ENCODE results near the gene MBD3.
"Not testable (repeated sequence)": the region's sequence is repeated elsewhere in the genome, so short reads cannot be mapped to it uniquely, and the experiment has no call there.

MBD3 gene

DNA sequence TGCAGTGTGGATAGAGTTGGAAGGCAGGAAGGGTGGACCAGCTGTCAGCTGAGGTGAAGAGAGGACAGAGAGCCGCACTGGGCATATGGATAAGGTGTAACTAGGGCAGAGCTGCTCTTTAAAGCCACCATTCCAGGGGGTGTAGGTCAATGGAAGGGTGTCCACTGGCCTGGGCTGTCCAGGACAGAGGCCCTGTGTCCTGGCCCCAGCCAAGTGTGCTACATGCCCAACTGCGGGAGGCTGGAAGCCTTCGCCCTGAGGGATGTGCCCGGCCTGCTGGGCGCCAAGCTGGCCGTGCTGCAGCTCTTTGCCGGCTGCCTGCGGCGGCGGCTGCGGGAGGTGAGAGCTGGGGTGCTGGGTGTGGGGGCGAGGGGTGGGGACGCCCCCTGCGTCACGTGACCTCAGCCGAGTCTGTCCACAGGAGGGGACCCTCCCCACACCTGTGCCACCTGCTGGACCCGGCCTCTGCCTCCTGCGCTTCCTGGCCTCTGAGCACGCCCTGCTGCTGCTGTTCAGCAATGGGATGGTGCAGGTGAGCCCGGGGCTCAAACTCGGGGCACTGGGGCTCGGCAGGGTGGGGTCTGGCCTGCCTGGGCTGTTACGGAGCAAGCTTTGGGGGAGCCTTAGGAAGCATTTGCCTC is 59.0 kb downstream of the MBD3 start:
- no peak for DNase-seq

DNA sequence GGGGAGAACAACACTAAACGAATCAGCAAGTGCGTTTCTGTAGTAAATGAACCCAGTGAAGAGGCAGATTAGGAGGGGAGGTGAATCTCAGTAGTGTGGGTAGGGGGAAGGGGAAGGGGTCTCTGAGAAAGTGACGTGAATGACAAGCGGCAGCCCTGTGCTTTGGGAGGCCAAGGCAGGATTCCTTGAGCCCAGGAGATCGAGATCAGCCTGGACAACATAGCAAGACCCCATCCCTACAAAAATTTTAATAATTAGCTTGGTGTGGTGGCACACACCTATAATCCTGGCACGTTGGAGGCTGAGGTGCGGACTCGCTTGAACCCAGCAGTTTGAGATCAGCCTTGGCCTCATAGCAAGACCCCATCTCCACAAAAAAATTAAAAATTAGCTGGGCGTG is 60.7 kb downstream of the MBD3 start:
- no peak for DNase-seq

GRCh38 chr19:1531587-1531986 is 61.1 kb downstream of the MBD3 start:
- no peak for DNase-seq

GRCh38 chr19:1530856-1531255 is 61.8 kb downstream of the MBD3 start:
- not testable (repeated sequence) for DNase-seq

GRCh38 chr19:1529430-1529816 is 63.2 kb downstream of the MBD3 start:
- no peak for DNase-seq

- DNase-seq, result no peak
These were observed 63.9 kb downstream of the MBD3 start for GRCh38 chr19:1528596-1529429.

GRCh38 chr19:1527650-1528309 is 64.9 kb downstream of the MBD3 start:
- no peak for DNase-seq

GRCh38 chr19:1526979-1527649 is 65.6 kb downstream of the MBD3 start:
- no peak for DNase-seq

DNA sequence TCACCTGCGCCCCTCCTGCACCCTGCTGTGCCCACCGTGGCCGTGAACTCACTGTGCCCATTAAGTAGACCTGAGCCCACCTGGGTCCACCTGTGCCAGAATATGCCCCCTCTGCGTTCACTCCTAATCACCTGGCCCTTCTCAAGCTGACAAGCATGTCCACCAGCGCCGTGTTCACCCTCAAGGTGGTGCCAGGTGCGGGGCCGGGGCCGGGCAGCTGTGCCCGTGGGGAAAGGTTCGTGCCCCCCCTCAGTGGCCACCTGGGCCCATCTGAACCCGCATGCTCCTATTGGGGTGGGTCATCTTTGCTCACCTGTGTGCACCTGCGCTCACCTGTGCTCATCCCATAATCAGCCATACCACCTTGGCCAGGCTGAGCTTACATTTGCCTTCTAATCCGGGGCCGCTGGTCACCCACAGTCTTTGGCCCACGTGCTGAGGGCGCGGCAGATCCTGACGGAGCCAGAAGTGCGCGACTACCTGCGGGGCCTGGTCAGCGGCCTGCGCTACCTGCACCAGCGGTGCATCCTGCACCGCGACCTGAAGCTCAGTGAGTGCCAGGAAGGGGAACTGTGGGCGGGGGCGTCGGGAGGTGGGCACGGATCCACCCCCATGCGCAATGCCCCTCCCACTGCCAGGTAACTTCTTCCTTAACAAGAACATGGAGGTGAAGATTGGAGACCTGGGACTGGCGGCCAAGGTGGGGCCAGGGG is 66.4 kb downstream of the MBD3 start:
- no peak for DNase-seq

DNA sequence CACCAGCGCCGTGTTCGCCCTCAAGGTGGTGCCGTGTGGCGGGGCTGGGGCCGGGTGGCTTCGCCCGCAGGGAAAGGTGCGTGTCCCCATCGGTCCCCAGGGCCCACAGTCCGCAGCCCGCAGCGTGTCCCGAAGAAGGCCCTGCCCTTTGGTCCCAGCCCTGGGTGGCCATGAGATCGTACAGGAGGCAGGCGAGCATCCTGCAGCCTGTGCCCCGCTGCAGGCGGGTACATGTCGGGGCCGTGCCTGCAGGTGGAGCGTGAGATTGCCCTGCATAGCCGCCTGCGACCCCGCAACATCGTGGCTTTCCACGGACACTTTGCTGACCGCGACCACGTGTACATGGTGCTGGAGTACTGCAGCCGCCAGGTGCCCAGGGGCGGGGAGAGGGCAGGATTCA is 67.3 kb downstream of the MBD3 start:
- DNase-seq, result no peak

GRCh38 chr19:1524972-1525325 is 67.7 kb downstream of the MBD3 start:
- no peak for DNase-seq

- DNase-seq, result no peak
These were observed 68.2 kb downstream of the MBD3 start for GRCh38 chr19:1524287-1524971.
